Fibroblast of mammary gland (primary cell): Measurements from ENCODE around the gene FBXO10.
A peak's percentile ranks its signal among the peaks of the same experiment; 100 is the strongest.
"Not testable (repeated sequence)": the region's sequence is repeated elsewhere in the genome, so short reads cannot be mapped to it uniquely, and the experiment has no call there.

Experiments
- DNase-seq: peaks from one replicate; pipeline ENCODE4 v3.0.0-alpha.2; 2010; ENCODE audit warnings: low read depth
- H3K4me3 ChIP-seq: 2 replicates; pipeline ENCODE4 v1.5.1; 2011; ENCODE audit warnings: low read depth, mild to moderate bottlenecking, low read length, moderate library complexity; ENCODE audit not compliant: control insufficient read depth
- CTCF ChIP-seq: conservative IDR thresholded peaks from 2 replicates; pipeline ENCODE4 v1.5.1; 2011; ENCODE audit warnings: low read depth, low read length, inconsistent platforms; ENCODE audit not compliant: control insufficient read depth, insufficient read depth

Gene FBXO10

GRCh38 chr9:37486616-37487548 lies 89.3 kb downstream of the FBXO10 start:
- no peak for TF ChIP-seq CTCF
- peak; percentile 96 for DNase-seq
- peak overlapping the region; percentile 75 for H3K4me3 ChIP-seq

DNA sequence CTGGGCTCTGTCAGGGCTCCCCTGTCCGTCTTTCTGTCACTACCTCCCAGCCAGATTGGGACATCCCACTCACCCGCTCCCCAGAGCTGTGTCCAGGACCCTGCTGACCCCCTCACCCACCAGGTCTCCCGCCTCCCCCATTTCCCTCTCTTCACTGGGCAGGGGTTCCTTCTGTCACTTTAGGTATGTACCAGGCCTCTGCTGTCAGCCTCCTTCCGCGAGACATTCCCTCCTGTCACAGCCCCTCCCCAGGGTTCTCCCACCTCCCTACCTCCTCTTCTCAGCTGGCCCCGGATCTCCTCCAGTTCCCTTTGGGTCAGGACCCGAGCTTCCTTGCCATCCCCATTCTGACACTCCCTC lies 89.9 kb downstream of the FBXO10 start:
- DNase-seq: no peak
- no peak for TF ChIP-seq CTCF
- peak overlapping the region; percentile 75 for H3K4me3 ChIP-seq

DNA sequence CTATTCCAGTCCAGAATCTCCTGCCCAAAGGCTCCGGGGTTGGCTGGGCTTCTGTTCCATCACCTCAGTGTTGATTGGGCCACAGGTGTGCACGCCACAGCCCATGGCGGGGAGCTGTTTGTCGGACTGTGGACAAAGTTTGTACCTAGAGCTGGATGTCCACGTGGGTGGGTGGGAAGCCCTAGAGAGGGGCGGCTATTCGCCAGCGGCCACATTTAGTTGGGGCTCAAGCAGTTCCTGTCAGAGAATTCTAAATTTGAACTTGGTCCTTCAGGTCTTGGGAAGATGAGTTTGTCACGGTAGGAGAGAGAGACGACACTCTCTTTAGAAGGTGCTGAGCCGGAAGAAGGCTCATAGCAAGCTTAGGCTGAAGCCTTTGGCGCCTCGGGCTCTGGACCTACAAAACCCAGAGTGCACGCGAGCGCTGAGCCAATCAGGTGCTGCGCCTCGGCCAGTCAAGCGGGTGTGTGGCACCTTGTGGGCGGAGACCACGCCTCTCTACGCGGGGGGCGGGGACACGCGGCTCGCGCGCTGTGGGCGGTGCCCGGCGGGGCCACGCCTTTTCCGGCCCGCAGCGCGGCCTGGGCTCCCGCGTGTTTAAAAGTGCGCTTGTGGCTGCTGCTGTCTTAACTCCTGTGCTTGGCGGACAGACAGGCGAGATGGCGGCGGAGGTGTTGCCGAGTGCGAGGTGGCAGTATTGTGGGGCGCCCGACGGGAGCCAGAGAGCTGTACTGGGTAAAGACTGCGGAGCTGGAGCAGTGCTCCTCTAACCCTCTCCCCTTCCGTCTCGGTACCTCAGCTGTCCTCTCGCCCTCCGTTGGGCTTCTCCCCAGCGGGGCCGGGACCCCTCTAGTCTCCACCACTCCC lies 90.6 kb downstream of the FBXO10 start, which contains the start of gene POLR1E:
Gene POLR1E (plus strand): TSS at position 560 of the 867 bp plus-strand sequence. CDS start 100 bp downstream, at position 660.
- TF ChIP-seq CTCF: no peak
- peak within 1 kb of the TSS; percentile 75 for H3K4me3 ChIP-seq
- DNase-seq: peak; percentile 85

DNA sequence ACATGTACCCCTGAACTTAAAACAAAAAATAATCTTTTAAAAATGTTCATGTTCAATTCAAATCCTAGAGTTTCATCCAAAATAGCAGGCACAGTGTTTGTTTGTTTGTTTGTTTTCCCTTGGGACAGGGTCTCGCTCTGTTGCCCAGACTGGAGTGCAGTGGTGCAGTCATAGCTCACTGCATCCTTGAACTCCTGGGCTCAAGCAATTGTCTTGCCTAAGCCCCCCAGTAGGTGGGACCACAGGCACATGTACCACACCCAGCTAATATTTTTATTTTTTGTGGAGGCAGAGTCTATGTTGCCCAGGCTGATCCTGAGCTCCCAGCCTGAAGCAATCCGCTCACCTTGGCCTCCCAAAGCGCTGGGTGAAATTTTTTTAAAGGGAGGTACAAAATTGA lies 95.4 kb downstream of the FBXO10 start:
- no peak for TF ChIP-seq CTCF
- H3K4me3 ChIP-seq: no peak overlapping the region
- DNase-seq: no peak

GRCh38 chr9:37477987-37478619 lies 98.1 kb downstream of the FBXO10 start:
- not testable (repeated sequence) for H3K4me3 ChIP-seq, DNase-seq

DNA sequence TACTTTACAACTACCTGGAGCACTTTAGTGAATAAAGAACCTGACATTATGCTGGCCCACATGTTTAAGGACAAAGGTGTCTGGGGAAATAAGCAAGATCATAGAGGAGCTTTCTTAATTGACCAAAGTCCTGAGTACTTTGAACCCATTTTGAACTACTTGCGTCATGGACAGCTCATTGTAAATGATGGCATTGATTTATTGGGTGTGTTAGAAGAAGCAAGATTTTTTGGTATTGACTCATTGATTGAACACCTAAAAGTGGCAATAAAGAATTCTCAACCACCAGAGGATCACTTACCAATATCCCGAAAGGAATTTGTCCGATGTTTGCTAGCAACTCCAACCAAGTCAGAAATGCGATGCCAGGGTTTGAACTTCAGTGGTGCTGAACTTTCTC lies 98.7 kb downstream of the FBXO10 start:
- H3K4me3 ChIP-seq, DNase-seq: not testable (repeated sequence)

DNA sequence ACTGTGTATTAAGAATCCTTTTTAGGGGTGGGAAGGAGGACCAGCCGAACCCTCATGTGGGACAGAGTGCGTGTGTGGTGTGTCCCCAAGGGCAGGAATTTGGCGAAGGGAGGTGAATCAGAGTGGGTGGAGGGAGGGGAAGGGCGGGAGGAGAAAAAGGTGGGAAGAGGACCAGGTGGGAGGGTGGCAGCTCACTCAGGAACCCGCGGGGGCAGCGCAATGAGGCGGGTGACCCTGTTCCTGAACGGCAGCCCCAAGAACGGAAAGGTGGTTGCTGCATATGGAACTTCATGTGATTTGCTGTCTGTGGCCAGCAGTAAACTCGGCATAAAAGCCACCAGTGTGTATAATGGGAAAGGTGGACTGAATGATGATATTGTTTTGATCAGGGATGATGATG lies 99.2 kb downstream of the FBXO10 start:
- no peak for TF ChIP-seq CTCF
- no peak for DNase-seq
- H3K4me3 ChIP-seq: no peak overlapping the region
